Central memory CD4-positive, alpha-beta T cell (primary cell): ENCODE measurements around the gene COL15A1.

Experiments used
- DNase-seq: peaks from one replicate; pipeline ENCODE4 v3.0.0; 2022

COL15A1 gene

DNA sequence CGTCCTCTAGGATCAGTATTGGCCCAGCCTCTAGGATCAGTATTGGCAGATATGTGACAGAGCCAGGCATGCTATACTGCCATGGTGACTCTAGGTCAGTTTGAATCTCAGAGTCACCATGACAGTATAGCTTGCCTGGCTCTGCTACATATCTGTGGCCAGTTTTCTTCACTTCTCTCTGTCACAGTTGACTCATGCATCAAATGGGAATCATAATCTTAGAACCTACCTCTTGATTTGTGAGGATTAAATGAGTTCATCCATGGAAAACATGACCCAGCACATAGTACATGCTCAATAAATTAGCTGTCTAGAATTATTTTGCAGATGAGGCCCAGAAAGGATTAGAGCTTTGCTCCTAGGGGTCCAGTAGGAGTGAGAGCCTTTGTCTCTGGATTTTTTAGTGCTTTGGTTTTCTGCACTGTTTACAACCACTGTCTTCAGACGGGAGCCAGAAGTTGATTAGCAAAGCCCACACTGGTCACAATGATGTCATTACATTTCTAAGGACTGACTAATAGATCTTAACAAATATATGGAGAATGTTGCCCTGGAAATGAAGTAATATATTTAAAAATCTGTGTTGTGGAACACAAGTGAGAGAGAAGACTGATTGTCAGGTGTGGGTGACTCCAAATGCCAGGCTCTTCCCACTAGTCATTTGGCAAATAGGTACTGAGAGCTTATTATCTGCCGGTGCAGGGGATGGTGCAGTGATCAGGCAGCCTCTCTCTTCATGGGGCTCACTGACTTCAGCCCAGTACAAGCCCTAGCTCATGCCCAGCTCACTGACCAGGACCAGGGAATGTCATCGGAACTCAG lies 76.0 kb downstream of the COL15A1 start:
- no peak for DNase-seq

DNA sequence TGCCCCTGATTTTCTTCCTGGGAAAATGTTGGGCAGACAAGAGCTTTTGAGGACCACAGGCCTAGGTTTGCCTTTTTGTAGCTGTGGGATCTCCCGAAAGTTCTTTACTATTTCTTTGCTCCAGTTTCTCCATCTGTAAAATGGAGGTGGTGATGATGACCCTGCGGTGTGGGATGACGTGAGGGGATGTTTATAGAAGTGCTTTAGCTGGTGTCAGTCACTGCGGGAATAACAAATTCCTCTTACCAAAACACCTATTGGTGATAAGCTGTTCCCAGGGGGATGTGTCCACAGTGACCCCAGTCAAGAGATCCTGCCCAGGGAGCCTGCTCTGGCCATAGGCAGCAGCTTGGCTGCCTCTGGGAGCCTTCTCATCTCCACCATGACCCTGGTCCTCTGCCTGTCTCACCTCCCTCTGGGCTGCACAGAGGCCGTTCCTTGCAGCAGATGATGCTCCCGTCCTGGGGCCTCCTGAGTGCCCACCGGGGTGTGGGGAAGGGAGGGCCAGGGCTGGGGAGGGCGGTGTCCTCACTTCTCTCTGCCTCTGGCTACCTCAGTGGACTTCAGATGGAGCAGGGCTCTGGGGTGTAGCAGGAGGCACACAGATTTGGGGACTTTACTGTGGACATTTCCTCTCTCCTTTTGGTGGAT lies 77.2 kb downstream of the COL15A1 start:
- DNase-seq = no peak

DNA sequence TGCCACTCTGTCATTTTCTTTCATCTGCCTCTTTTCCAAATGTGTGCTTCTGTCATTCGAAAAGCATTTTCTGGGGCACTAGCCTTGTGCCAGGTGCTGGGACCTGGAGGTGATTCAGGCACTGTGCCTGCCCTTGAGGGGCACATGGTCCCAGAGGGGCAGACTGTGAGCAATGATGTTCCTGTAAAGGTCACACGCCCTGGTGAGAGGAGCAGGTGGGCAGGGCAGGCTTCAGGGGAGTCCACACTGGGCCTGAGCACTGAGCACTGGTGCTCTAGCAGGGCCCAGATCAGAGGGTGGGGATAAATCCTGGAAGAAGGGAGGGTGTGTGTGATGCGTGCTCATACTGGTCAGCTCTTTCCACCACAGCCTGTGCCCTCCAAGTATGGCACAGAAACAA lies 77.8 kb downstream of the COL15A1 start:
- DNase-seq = no peak

DNA sequence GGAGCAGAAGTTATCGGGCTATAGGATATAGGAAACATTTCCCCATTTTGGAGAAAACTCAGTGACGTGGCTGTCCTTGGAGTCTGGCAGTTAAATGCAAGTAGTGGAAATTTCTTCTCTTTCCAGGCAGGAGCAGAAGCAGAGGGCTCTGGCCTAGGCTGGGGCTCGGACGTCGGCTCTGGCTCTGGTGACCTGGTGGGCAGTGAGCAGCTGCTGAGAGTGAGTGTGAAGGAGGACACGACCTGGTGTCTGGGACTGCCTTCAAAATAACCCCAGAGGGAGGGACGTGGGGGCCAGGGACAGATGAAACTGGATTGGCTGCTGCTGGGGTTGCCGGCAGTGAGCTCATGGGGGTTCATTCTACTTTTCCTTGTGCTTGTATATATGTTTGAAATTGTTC lies 79.5 kb downstream of the COL15A1 start:
- DNase-seq = no peak

DNA sequence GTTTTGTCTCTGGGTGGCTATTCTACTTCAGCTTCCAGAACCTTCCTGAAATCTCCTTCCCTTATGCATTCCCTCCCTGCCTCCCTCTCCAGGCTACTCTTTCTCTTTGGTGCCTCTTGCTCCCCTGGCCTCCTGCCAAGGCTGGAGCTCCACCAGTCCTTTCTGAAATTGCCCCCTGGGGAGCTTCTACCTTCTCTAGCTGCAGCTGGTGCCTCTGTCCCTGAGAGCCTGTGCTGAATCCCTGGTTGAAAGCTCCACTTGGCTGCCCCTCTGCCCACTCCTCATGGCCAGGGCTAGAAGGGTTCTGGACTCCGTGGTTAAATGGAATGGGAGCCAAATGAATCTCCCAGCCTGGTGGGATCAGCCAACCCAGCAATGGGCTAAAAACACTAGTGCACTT lies 80.1 kb downstream of the COL15A1 start:
- no peak for DNase-seq

DNA sequence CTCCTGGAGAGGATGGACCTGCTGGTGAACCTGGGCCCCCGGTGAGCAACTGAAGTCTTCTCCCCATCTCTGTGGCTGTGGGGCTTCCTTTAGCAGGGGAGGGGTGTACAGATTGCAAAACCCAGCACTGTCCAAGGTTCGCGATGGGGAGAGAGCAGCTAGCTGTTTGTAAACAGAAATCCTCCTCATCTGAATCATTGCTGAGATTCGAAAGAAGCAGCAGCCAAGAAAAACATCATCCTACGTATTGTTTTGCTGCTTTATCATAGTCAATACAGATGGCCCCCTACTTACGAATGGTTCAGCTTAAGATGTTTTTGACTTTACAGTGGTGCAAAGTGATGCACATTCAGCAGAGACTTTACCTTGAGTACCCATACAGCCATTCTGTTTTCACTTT lies 81.3 kb downstream of the COL15A1 start:
- DNase-seq = no peak

DNA sequence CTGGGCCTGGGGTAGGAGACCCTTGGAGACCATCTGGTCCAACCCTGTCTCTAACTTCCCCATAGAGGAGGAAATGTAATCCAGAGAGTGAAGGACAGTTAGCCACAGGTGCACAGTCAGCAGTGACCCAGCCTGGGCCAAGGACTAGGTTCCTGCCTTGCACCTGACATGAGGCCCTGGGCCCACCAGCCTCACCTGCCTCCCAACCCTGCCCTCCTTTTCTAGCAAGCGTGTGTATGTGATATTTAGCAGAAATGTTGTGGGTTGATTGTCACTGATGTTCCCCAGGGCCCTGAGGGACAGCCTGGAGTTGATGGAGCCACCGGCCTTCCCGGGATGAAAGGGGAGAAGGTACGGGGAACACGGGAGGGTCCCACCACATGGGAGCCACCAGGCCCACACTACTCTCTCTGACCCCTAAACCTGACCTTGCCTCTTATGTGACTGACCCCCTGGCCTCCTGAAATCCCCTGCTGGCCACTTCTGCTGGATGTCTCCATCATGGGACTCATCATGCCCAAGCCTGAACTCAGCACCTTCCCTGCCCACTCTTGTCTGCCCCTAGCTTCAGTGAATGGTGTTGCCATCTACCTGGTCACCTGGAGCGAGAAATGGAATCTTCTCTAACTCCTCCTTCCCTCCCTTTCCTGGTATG lies 82.0 kb downstream of the COL15A1 start:
- no peak for DNase-seq

DNA sequence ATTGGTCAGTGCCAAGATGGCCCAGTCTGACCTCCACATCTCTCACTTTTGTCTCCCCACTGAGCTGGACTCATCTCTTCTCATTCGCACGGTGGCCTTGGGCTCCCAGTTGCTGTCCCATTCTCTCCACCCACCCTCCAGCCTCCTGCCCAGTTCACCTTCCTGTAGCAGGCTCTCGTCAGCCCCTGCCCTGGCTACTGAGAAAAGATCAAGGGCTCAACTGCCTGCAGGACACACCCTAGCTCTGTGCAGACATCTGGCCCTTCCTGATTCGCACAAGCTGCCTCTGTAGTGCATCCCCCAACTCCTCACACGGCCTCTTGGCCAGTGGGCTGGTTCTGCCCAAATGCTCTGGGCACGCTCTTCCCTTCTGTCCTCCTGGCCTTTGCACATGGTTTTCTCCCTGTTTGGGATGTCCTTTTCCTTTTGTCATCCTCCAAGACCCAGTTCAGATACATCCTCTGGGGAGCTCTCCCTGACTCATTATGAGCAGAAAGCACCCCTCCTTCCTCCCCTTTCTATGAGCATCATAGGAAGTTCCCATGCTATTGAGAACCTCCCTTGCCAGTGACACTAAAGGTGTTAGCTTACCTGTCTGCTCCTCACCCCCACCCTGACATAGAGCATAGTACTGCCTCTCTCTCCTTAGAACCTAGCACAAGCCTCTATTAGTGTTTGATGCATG lies 82.7 kb downstream of the COL15A1 start:
- no peak for DNase-seq

DNA sequence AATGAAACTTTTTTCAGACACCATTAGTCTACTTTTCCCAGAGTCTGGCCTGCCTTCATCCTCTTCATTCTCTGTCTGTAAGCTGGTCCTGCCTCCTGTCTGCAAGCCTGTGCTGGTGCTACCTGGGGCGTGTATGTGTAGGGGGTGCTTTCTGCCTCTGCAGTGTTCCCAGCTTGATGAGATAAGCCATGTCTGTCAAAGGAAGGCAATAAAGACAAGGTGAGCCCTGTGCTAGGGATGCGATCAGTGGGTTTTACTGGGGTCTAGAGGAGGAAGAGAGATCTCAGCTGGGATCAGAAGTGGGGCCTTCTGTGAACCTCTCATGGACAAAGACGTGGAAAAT lies 83.2 kb downstream of the COL15A1 start:
- DNase-seq = no peak

DNA sequence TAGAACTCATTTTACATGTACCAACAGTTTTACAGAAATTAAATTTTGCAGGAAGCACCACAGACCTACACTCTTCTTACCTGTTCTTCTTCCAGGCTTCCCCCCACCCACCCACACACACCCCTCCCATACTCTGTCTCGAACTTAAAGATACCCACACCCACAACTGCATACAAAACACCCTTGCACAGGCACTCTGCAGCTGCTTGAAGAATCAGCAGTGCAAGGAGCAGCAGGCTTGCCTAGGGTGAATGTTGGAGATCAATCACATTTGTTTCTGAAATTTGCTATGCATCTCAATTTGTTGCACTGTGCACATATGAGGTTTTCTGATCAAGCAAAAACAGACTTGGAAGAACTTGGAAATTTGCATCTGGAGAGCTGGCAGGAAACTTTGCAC lies 83.7 kb downstream of the COL15A1 start:
- DNase-seq = no peak

DNA sequence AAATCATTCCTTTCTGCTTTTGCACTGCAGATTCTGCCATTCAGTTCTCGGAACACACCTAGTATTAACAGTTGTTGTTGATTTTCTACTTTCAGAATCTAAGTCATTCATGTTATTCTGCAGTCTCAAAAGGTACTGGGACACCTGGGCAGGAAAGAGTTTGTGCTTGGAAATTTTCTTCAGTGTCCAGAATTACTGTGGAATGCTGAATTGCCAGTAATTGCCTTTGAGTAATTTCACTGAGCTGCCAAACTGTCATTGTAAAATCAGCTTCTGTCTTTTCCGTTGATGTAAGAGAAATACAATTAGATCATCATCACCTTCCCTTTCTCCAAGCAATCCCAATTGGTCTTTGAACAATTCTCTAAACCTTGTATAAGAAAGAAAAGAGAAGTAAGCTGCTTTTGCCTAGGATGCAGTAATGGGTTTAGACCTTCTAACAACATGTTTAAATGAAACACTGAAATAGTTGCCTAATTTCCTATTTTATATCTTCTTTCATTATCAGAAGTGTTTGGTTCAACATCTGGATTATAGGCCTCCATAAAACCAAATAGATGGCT lies 85.5 kb downstream of the COL15A1 start:
- no peak for DNase-seq

DNA sequence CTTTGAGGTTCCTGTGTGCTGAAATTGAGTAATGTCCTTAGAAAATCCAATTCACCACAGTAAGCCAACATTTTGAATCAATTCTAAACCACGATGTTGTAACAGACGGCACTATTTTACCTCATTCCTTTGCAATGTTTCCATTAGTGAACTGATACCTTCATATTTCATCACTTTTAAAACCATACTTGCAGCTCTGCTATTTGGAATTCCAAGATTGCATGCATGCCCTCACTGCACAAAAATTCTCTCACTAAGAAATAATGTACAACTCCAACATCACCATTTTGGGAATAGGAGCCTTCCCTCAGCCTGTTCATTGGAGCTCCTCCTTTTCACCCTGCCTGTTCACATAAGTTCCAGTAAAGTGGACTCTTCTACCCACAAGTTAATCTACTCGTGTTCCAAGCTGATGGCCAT lies 86.4 kb downstream of the COL15A1 start:
- no peak for DNase-seq

DNA sequence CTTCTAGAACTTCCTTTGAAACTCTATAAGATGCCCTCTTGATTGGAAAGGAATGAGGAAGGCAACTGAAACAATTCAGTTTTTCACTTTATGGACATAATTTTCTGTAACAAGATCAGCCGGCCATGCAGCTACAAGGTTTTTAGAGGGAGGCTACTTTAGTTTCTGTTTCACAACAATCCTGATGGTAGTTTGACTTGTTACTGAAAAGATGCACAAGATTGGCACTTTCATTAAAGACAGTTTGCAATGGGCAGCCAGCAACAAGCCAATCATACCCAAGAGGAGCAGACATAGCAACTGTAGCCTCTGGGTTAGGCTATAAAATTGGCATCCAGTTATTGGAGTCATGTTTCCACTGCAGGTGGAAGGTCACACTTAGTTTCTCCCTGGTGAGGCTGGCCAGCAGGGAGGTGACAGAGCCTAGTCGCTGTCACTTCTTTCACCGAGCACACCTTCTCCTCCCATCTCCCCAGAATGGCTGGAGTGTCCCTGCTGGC lies 87.0 kb downstream of the COL15A1 start:
- DNase-seq = no peak

DNA sequence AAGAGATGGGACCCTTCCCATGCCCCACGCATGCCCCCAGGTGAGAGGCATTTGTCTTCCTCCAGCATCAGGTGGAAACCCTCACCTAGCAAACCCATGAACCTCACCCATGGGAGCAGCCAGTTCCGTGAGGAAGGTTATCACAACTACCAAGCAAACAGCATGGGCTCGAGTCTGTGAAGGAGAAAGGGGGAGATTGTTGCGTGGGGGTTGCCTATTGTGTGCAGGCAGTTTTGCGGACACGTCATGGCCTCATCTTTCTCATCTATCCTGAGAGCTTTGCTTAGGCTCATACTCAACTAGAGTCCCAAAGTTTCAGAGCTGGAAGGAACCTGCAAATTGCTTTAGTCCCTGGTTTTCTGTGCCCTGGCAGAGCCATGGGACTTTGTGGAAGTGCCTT lies 87.6 kb downstream of the COL15A1 start:
- DNase-seq = no peak

DNA sequence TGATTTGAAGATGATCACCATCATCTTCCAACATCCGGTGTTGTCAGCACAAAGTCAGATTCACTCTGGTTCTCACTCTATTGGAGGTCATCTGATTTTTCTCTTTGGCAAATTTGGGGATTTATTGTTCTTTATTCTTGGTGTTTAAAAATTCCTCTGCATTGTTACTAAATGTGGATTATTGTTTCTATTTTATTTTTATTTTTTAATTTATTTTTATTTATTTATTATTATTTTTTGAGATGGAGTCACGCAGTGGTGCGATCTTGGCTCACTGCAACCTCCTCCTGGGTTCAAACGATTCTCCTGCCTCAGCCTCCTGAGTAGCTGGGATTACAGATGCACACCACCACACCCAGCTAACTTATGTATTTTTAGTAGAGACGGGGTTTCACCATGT lies 88.3 kb downstream of the COL15A1 start:
- DNase-seq = no peak

DNA sequence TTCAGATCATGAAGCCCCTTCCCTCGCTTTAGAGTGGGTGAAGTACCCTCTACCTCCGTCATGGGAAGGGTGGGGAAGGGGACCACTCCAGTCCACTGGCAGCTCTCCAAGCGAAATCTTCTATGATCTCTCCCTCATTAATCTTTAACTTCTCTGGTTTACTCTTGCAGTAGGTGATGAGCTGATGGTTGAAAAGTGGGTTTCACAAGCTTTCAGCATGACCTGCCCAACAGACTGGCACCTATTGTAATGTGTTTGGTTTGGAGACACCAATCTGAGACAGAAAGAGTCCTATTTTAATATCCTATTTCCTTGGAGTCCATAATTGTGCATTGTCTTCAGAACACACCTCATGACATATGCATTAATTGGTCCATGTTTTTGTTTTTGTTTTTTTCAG lies 90.4 kb downstream of the COL15A1 start:
- DNase-seq = no peak

DNA sequence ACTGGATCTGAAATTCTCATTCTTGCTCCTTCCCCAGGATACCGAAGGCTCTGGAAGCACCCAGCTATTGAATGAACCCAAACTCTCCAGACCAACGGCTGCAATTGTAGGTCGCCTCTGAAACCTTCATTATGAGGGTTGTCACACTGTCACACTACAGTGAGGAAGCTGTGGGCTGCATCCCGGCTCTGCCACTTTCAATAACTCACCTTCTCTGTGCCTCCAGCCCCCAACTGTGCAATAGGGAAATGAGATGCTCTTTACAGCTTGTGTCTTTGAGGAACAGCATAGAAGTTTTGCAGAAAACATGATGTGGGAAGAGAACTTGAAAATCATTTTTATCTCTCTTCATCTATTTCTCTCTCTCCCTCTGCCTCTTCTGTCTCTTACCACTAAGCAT lies 91.6 kb downstream of the COL15A1 start:
- no peak for DNase-seq

DNA sequence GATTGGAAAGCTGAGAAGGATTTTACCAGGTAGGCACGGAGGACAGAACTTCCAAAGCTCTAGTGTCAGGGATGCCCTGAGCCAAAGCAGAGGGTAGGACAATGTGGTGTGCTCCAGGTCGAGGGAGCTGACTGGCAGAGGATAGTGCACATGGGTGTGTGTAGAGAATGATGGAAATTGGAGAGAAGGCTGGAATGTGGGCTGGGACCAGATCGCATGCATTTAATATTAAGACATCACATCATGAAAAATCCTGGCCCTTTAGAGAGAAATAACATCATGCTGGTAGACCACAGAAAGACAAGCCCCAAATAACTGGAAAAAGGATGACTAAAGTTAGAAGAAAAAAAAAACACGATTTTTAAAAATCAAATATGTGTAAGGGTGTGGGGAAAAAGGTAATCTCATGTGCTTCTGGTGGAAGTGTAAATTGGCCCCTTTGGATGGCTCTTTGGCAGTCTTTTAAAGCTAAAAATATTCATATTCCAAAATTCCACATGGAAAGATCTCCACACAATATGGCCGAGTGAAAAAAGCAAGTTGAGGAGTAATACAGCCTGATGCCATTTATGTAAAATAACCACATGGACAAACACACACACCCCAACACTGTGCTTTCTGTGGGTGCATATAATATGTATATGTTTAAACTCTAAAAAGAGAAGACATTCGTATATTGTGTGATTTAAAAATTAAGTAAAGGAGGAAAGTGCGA lies 94.2 kb downstream of the COL15A1 start:
- no peak for DNase-seq

DNA sequence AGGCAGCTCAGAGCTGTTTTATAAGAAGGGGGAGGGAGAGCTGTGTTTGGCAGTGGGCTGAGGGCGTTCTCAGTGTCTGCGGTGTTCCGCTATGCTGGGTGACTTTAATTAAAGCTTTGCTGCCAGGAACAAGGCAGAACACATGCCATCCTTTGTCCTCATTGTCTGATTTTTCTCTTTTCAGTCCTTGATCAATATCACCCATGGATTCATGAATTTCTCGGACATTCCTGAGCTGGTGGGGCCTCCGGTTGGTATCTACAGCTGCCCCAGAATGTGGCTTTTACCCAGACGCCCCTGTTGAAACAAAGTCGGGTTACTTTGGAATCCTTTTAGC lies 94.7 kb downstream of the COL15A1 start:
- DNase-seq = no peak

DNA sequence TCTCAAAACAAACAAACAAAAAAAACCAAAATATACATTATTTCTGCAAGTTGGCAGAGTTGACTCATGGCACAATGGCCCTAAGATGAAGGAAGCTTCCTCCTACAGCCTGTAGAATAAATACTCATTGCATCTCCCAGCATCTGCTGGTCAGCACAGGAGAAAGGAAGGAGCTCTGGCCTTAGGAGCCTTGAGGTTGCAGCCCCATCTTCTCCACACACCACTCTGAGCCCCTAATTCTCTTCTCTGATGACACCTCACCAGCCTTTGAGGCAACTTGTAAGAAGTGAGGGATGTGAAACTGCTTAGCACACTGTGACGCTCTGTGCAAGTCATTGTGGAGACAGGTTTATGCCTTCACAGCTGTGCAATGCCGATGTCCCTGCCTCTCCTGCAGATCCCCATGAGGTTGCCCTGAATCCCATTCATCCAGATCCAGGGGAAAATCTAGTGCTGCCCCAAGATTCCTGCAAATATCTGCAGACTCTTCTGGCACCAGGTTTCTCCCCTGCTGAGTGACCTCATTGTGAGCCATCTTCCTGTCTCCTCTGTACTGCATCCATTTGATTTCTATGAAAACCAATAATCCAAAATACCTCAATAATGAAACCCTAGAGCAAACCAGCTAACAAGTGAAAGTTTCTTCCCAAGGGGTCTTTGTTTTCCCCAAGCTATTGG lies 95.9 kb downstream of the COL15A1 start:
- DNase-seq = no peak

DNA sequence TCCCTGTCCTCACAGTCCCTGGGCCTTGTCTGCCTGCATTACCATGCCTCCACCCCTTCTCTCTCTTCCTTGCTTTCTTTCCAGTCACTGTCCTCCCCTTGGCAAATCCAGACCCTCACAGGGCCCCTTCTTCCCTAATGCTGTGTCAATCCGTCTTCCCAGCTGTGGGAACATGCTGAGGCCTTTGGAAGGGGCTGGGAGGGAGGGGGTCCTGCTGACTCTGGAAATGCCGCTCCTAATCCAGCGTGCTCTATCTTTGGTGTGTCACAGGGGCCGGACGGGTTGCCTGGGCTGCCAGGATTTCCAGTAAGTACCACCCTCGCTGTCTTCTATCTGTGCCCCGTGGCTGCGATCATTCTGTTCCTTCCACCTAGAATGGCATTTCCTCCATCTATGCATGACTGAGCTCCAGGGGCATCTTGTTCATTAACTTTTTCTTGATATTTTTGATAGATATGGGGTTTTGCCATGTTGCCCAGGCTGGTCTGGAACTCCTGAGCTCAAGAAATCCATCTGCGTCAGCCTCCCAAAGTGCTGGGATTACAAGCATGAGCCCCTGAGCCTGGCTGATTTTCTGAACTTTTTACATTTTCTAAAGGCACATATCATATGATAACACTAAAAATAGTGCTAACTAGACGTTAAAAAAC lies 96.7 kb downstream of the COL15A1 start:
- no peak for DNase-seq
